ENCODE results near the gene N4BP2L1.

The N4BP2L1 gene

GRCh38 chr13:32438871-32439270 lies 10.9 kb upstream of the N4BP2L1 start:
- DNase-seq (ENCODE audit: low read depth), result no peak
- no peak for TF ChIP-seq CTCF (IDR thresholded peaks at IDR 0.05; ENCODE audit: control insufficient read depth, insufficient read depth, low read depth, low read length, missing control alignments)
- H3K4me3 ChIP-seq (ENCODE audit: control insufficient read depth, low read depth, low read length), result no peak overlapping the region

GRCh38 chr13:32432856-32433255 lies 4.9 kb upstream of the N4BP2L1 start:
- no peak overlapping the region for H3K4me3 ChIP-seq (ENCODE audit: control insufficient read depth, low read depth, low read length)
- no peak for DNase-seq (ENCODE audit: low read depth)
- TF ChIP-seq CTCF (IDR thresholded peaks at IDR 0.05; ENCODE audit: control insufficient read depth, insufficient read depth, low read depth, low read length, missing control alignments), result no peak

GRCh38 chr13:32431361-32431760 lies 3.4 kb upstream of the N4BP2L1 start:
- no peak overlapping the region for H3K4me3 ChIP-seq (ENCODE audit: control insufficient read depth, low read depth, low read length)
- no peak for TF ChIP-seq CTCF (IDR thresholded peaks at IDR 0.05; ENCODE audit: control insufficient read depth, insufficient read depth, low read depth, low read length, missing control alignments)
- no peak for DNase-seq (ENCODE audit: low read depth)

- H3K4me3 ChIP-seq (ENCODE audit: control insufficient read depth, low read depth, low read length), result no peak overlapping the region
- TF ChIP-seq CTCF (IDR thresholded peaks at IDR 0.05; ENCODE audit: control insufficient read depth, insufficient read depth, low read depth, low read length, missing control alignments), result no peak
- no peak for DNase-seq (ENCODE audit: low read depth)
These were observed 2.3 kb upstream of the N4BP2L1 start for GRCh38 chr13:32430018-32430747.

GRCh38 chr13:32429433-32429909 lies 1.5 kb upstream of the N4BP2L1 start:
- no peak overlapping the region for H3K4me3 ChIP-seq (ENCODE audit: control insufficient read depth, low read depth, low read length)
- TF ChIP-seq CTCF (IDR thresholded peaks at IDR 0.05; ENCODE audit: control insufficient read depth, insufficient read depth, low read depth, low read length, missing control alignments), result no peak
- DNase-seq (ENCODE audit: low read depth), result no peak

- peak overlapping the region; percentile 61; the same call in 1 of the 2 replicates for H3K4me3 ChIP-seq (ENCODE audit: control insufficient read depth, low read depth, low read length)
- no peak for DNase-seq (ENCODE audit: low read depth)
These were observed 877 bp upstream of the N4BP2L1 start for GRCh38 chr13:32428581-32429432.

More at GRCh38 chr13:32428581-32429432, 877 bp upstream of the N4BP2L1 start:
- no peak for TF ChIP-seq CTCF (IDR thresholded peaks at IDR 0.05; ENCODE audit: control insufficient read depth, insufficient read depth, low read depth, low read length, missing control alignments)

Measured in AG09309 (cell line).